HepG2 (cell line): Measurements from ENCODE around the gene LRRC4C. TPM values are rescaled to one million over a fixed set of nuclear protein-coding genes. Genes with fewer than 3 reads are reported as not detected.

Experiments used
- ATAC-seq: fragments of 200-7000 bp; cut with Tn5 transposase; 3 replicates; pipeline ENCODE4 v1.9.1; 2020; ENCODE audit warnings: mild to moderate bottlenecking, moderate library complexity
- BruUV-seq: library from RNA; stranded (reverse); fragments of 400-500 nt; replicated peaks from 2 replicates; lab custom pipeline; 2021; lab: Mats Ljungman, UMichigan
- CTCF ChIA-PET: fragments of 300-600 bp; formaldehyde crosslinking; extraction: SDS; loops from one replicate; lab custom pipeline; 2021; ENCODE audit warnings: low total read pairs, inconsistent platforms, low intra/inter-chr PET ratio; lab: Yijun Ruan, JAX
- POLR2A ChIA-PET: fragments of 350-600 bp; sonication (Branson Sonifier 250); formaldehyde crosslinking; loops from one replicate; lab custom pipeline; 2020; ENCODE audit warnings: antibody characterized with exemption, inconsistent platforms; lab: Yijun Ruan, JAX
- DNase-seq: peaks from one replicate; pipeline ENCODE4 v3.0.0-alpha.2; 2015; ENCODE audit warnings: low spot score
- FAIRE-seq: peaks from 3 replicates; lab custom pipeline; 2011; peaks lifted over from hg19 to GRCh38; lab: Jason Lieb, UNC
- H2AFZ ChIP-seq: one replicate; pipeline ENCODE4 v1.6.1; 2011; ENCODE audit warnings: low read length, inconsistent platforms
- H3K27ac ChIP-seq: fragments of 300-600 bp; 3 replicates; pipeline ENCODE4 v1.8.0; 2011; ENCODE audit warnings: mixed run types, mild to moderate bottlenecking, mixed read lengths, low read length, inconsistent platforms; ENCODE audit not compliant: insufficient read depth; ENCODE audit errors: extremely low read length
- H3K27me3 ChIP-seq, 2 experiments: fragments of 200-600 bp in 1 of 2; 2 replicates in 1 of 2; 3 replicates in 1 of 2; pipeline versions ENCODE4 v1.6.0 to v1.8.0; 2011; ENCODE audit warnings: low read length in 2 of 2, mild to moderate bottlenecking in 2 of 2, moderate library complexity in 2 of 2, inconsistent platforms in 1 of 2; ENCODE audit not compliant: insufficient read depth in 2 of 2, control insufficient read depth in 1 of 2
- H3K36me3 ChIP-seq, 2 experiments: fragments of 200-600 bp in 1 of 2; replicated peaks in 1 of 2; 2 replicates in 1 of 2; 3 replicates in 1 of 2; pipeline versions ENCODE4 v1.5.1 to v1.8.0; 2011; ENCODE audit warnings: low read length in 2 of 2, inconsistent platforms in 1 of 2; ENCODE audit not compliant: insufficient read depth in 2 of 2, control insufficient read depth in 1 of 2
- H3K4me1 ChIP-seq: 2 replicates; pipeline ENCODE4 v1.5.1; 2012; ENCODE audit warnings: low read length, inconsistent platforms; ENCODE audit not compliant: insufficient read depth
- H3K4me2 ChIP-seq: 2 replicates; pipeline ENCODE4 v1.6.0; 2011; ENCODE audit warnings: low read depth, low read length, inconsistent platforms
- H3K4me3 ChIP-seq, 3 experiments: fragments of 200-600 bp in 1 of 3; sonication (generic), shearing (Covaris generic) in 1 of 3; replicated peaks in 1 of 3; 2 replicates each; pipeline ENCODE4 v1.5.1; 2011 to 2016; ENCODE audit warnings: low read length in 3 of 3, inconsistent platforms in 2 of 3, low read depth in 2 of 3, mild to moderate bottlenecking in 2 of 3, control low read depth in 1 of 3, mixed read lengths in 1 of 3; ENCODE audit not compliant: insufficient read depth in 1 of 3
- H3K79me2 ChIP-seq: one replicate; pipeline ENCODE4 v1.6.1; 2011; ENCODE audit warnings: low read length, inconsistent platforms; ENCODE audit not compliant: insufficient read depth
- H3K9ac ChIP-seq: 2 replicates; pipeline ENCODE4 v1.6.0; 2011; ENCODE audit warnings: mild to moderate bottlenecking, low read depth, low read length, inconsistent platforms; ENCODE audit not compliant: insufficient read depth
- H3K9me3 ChIP-seq: 2 replicates; pipeline ENCODE4 v1.5.1; 2012; ENCODE audit warnings: mild to moderate bottlenecking, low read length
- H4K20me1 ChIP-seq: 2 replicates; pipeline ENCODE4 v1.6.0; 2011; ENCODE audit warnings: inconsistent platforms, mild to moderate bottlenecking, low read length, moderate library complexity; ENCODE audit not compliant: insufficient read depth
- HDAC6 ChIP-seq: fragments of 200-600 bp; sonication (generic); IDR thresholded peaks from 2 replicates; pipeline ENCODE4 v1.7.0; 2017; ENCODE audit warnings: mild to moderate bottlenecking, antibody characterized with exemption, low read length, low read depth
- HOXA9 ChIP-seq: sonication (generic); formaldehyde crosslinking; IDR thresholded peaks from 2 replicates; pipeline ENCODE4 v1.8.1; 2022; ENCODE audit warnings: missing genetic modification reagents, mild to moderate bottlenecking, moderate library complexity, borderline replicate concordance
- LCORL ChIP-seq, 2 experiments: fragments of 450-650 bp in 1 of 2; sonication (generic) in 1 of 2; formaldehyde crosslinking in 1 of 2; IDR thresholded peaks; 2 replicates each; pipeline versions ENCODE4 v1.5.0 to v1.6.1; 2017 to 2020; ENCODE audit warnings: antibody characterized with exemption in 1 of 2, missing genetic modification reagents in 1 of 2
- NFYC ChIP-seq: IDR thresholded peaks from 2 replicates; pipeline ENCODE4 v1.6.1; 2016; ENCODE audit warnings: missing genetic modification reagents, missing compliant biosample characterization
- PAX8 ChIP-seq: sonication (generic); formaldehyde crosslinking; IDR thresholded peaks from 2 replicates; pipeline ENCODE4 v1.8.0; 2022; ENCODE audit warnings: mild to moderate bottlenecking, missing genetic modification reagents, borderline replicate concordance
- RFX1 ChIP-seq: fragments of 450-650 bp; IDR thresholded peaks from 2 replicates; pipeline ENCODE4 v1.6.1; 2017
- ZNF713 ChIP-seq: sonication (generic); formaldehyde crosslinking; IDR thresholded peaks from 2 replicates; pipeline ENCODE4 v1.4.0; 2020; ENCODE audit warnings: mild to moderate bottlenecking, missing genetic modification reagents
- WGBS: methylation state at CpG from one replicate; pipeline ENCODE4 v1.1.6; 2017; ENCODE audit warnings: low lambda C conversion rate; 5-methylcytosine and 5-hydroxymethylcytosine counted together
- in situ Hi-C: cut with HindIII; loops from 2 replicates; pipeline ENCODE4 v1.10.0; 2017; ENCODE audit warnings: low pct_unique_long_range_greater_than_20kb; ENCODE audit not compliant: extremely low pct_ligation_motif_present
- intact Hi-C: fragments of 100-400 bp; cut with micrococcal nuclease; formaldehyde crosslinking; loops from one replicate; pipeline ENCODE4 v1.10.0; 2022; ENCODE audit not compliant: unreplicated experiment
- polyA plus RNA-seq, 8 experiments: library from polyadenylated mRNA; depleted of rRNA in 3 of 8; stranded (reverse) in 7 of 8; unstranded in 1 of 8; fragments of >200 nt; fragmentation: Illumina TruSeq in 4 of 8; extraction: Trizol in 4 of 8; gene quantifications; 2 replicates each; pipeline versions ENCODE4 v1.2.1 to v1.2.3, GENCODE V29; 2011 to 2016; ENCODE audit warnings: low read depth in 4 of 8, missing spikeins in 1 of 8, mixed read lengths in 1 of 8; ENCODE audit not compliant: insufficient read depth in 1 of 8
- total RNA-seq, 5 experiments: library from RNA; depleted of rRNA; stranded (reverse); fragments of >200 nt; fragmentation: Illumina TruSeq; extraction: Trizol; gene quantifications; 2 replicates each; pipeline ENCODE4 v1.2.3, GENCODE V29; 2016; ENCODE audit warnings: low read depth in 1 of 5
- TF ChIP-seq, protein P1 (sequence below): sonication (generic); formaldehyde crosslinking; IDR thresholded peaks from 2 replicates; pipeline ENCODE4 v1.9.0; 2021; ENCODE audit warnings: missing genetic modification reagents, borderline replicate concordance
- TF ChIP-seq, protein P2 (sequence below): sonication (generic); formaldehyde crosslinking; IDR thresholded peaks from 2 replicates; pipeline ENCODE4 v1.5.1; 2020; ENCODE audit warnings: mild to moderate bottlenecking, missing genetic modification reagents
- TF ChIP-seq, protein P3 (sequence below), 2 experiments: IDR thresholded peaks; 2 replicates each; pipeline ENCODE4 v1.6.1; 2011 to 2012; ENCODE audit warnings: low read length in 2 of 2, borderline replicate concordance in 1 of 2, low read depth in 1 of 2, mild to moderate bottlenecking in 1 of 2, moderate library complexity in 1 of 2
- TF ChIP-seq, protein P4 (sequence below): sonication (generic); formaldehyde crosslinking; IDR thresholded peaks from 2 replicates; pipeline ENCODE4 v1.8.0; 2022; ENCODE audit warnings: missing genetic modification reagents, mild to moderate bottlenecking, borderline replicate concordance
- TF ChIP-seq, protein P5 (sequence below): sonication (generic); formaldehyde crosslinking; IDR thresholded peaks from 2 replicates; pipeline ENCODE4 v1.9.0; 2021; ENCODE audit warnings: missing genetic modification reagents, mild to moderate bottlenecking, borderline replicate concordance

LRRC4C gene
- total and polyA plus RNA-seq, 2 of the 13 experiments (the other 11 are each of a cell fraction or from before 2014, with no cell fraction given) = not detected

DNA sequence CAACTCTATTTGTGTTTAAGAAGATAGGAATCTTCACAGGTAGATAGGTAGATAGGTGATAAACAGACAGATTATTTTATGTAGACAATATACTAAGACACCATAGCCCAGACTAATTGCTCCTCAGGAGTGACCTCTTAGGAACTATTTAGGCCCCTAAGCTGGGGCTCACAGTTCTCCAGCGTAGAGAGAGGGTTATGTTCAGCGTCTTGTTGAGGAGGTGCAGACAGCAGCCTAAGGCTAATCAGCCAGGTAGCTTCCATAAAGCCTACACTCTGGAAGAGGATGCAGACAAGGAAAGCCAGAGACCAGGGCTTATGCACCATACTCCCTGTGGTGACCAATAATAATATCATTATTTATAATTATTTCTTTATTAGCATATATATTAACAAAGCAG, 705.2 kb downstream of the LRRC4C start:
- 0% methylated on average over 2 of the region's 2 CpGs for WGBS
- TF ChIP-seq PAX8 (CRISPR knock-in tag) (no peak), HDAC6 (no peak), HOXA9 (CRISPR knock-in tag) (no peak), NFYC (no peak), LCORL (IDR thresholded peaks at IDR 0.05) (no peak), LCORL (CRISPR knock-in tag; IDR thresholded peaks at IDR 0.05) (no peak), ZNF713 (no peak), RFX1 (no peak)
- TF ChIP-seq, protein P1, sequence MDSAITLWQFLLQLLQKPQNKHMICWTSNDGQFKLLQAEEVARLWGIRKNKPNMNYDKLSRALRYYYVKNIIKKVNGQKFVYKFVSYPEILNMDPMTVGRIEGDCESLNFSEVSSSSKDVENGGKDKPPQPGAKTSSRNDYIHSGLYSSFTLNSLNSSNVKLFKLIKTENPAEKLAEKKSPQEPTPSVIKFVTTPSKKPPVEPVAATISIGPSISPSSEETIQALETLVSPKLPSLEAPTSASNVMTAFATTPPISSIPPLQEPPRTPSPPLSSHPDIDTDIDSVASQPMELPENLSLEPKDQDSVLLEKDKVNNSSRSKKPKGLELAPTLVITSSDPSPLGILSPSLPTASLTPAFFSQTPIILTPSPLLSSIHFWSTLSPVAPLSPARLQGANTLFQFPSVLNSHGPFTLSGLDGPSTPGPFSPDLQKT (CRISPR knock-in tag) = no peak
- TF ChIP-seq, protein P2, sequence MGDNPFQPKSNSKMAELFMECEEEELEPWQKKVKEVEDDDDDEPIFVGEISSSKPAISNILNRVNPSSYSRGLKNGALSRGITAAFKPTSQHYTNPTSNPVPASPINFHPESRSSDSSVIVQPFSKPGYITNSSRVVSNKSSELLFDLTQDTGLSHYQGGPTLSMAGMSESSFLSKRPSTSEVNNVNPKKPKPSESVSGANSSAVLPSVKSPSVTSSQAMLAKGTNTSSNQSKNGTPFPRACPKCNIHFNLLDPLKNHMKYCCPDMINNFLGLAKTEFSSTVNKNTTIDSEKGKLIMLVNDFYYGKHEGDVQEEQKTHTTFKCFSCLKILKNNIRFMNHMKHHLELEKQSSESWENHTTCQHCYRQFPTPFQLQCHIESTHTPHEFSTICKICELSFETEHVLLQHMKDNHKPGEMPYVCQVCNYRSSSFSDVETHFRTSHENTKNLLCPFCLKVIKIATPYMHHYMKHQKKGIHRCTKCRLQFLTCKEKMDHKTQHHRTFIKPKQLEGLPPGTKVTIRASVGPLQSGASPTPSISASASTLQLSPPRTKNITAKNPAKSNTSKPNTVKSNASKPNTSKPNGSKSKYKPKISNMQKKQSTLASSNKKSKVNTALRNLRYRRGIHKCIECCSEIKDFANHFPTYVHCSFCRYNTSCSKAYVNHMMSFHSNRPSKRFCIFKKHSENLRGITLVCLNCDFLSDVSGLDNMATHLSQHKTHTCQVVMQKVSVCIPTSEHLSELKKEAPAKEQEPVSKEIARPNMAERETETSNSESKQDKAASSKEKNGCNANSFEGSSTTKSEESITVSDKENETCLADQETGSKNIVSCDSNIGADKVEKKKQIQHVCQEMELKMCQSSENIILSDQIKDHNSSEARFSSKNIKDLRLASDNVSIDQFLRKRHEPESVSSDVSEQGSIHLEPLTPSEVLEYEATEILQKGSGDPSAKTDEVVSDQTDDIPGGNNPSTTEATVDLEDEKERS = no peak
- TF ChIP-seq, protein P3, sequence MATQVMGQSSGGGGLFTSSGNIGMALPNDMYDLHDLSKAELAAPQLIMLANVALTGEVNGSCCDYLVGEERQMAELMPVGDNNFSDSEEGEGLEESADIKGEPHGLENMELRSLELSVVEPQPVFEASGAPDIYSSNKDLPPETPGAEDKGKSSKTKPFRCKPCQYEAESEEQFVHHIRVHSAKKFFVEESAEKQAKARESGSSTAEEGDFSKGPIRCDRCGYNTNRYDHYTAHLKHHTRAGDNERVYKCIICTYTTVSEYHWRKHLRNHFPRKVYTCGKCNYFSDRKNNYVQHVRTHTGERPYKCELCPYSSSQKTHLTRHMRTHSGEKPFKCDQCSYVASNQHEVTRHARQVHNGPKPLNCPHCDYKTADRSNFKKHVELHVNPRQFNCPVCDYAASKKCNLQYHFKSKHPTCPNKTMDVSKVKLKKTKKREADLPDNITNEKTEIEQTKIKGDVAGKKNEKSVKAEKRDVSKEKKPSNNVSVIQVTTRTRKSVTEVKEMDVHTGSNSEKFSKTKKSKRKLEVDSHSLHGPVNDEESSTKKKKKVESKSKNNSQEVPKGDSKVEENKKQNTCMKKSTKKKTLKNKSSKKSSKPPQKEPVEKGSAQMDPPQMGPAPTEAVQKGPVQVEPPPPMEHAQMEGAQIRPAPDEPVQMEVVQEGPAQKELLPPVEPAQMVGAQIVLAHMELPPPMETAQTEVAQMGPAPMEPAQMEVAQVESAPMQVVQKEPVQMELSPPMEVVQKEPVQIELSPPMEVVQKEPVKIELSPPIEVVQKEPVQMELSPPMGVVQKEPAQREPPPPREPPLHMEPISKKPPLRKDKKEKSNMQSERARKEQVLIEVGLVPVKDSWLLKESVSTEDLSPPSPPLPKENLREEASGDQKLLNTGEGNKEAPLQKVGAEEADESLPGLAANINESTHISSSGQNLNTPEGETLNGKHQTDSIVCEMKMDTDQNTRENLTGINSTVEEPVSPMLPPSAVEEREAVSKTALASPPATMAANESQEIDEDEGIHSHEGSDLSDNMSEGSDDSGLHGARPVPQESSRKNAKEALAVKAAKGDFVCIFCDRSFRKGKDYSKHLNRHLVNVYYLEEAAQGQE (IDR thresholded peaks at IDR 0.05; ENCODE audit: borderline replicate concordance in 1 of 2, low read depth in 1 of 2, low read length in 2 of 2) = no peak
- TF ChIP-seq, protein P4, sequence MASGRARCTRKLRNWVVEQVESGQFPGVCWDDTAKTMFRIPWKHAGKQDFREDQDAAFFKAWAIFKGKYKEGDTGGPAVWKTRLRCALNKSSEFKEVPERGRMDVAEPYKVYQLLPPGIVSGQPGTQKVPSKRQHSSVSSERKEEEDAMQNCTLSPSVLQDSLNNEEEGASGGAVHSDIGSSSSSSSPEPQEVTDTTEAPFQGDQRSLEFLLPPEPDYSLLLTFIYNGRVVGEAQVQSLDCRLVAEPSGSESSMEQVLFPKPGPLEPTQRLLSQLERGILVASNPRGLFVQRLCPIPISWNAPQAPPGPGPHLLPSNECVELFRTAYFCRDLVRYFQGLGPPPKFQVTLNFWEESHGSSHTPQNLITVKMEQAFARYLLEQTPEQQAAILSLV (CRISPR knock-in tag) = no peak
- TF ChIP-seq, protein P5, sequence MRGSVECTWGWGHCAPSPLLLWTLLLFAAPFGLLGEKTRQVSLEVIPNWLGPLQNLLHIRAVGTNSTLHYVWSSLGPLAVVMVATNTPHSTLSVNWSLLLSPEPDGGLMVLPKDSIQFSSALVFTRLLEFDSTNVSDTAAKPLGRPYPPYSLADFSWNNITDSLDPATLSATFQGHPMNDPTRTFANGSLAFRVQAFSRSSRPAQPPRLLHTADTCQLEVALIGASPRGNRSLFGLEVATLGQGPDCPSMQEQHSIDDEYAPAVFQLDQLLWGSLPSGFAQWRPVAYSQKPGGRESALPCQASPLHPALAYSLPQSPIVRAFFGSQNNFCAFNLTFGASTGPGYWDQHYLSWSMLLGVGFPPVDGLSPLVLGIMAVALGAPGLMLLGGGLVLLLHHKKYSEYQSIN (CRISPR knock-in tag) = no peak

More for the DNA sequence above, 705.2 kb downstream of the LRRC4C start:
- no peaks in the 10 kb centered on the region for H3K4me1 ChIP-seq
- no peak overlapping the region for H3K4me2 ChIP-seq
- no peaks in the 10 kb centered on the region for H3K79me2 ChIP-seq
- intact Hi-C loops (no loop called here), in situ Hi-C loops (no loop called here)
- H2AFZ ChIP-seq = no peak overlapping the region
- FAIRE-seq (no peak), DNase-seq (no peak), ATAC-seq (no peak)
- no peak overlapping the region for H3K27ac ChIP-seq
- H3K9me3 ChIP-seq = peaks cover 60% of the 10 kb centered on the region
- no peaks in the 10 kb centered on the region for H3K27me3 ChIP-seq
- H3K36me3 ChIP-seq = no peaks in the 10 kb centered on the region
- H4K20me1 ChIP-seq = no peaks in the 10 kb centered on the region
- ChIA-PET CTCF (no interaction called here), POLR2A (no interaction called here)
- BruUV-seq = no TSS peak
- no peak overlapping the region for H3K4me3 ChIP-seq
- no peak overlapping the region for H3K9ac ChIP-seq
